Adrenal gland (tissue), 5 donors: ENCODE data around the gene P2RX3.

Source experiments
- POLR2A ChIP-seq, 2 donors: fragments of 450-650 bp; IDR thresholded peaks; one replicate each; pipeline ENCODE4 v1.6.1; 2017; ENCODE audit warnings: antibody characterized with exemption in 2 of 2, mild to moderate bottlenecking in 2 of 2, moderate library complexity in 1 of 2
- TF ChIP-seq, protein P1 (sequence below), 6 experiments: fragments of 450-650 bp in 4 of 6; fragments of 200-600 bp in 2 of 6; sonication (generic) in 1 of 6; IDR thresholded peaks; 1 replicate in 5 of 6; 2 replicates in 1 of 6; pipeline versions ENCODE4 v1.5.1 to v1.8.0; 2016 to 2021; ENCODE audit warnings: antibody characterized with exemption in 6 of 6, mild to moderate bottlenecking in 2 of 6, moderate library complexity in 1 of 6
- donor health status: DM: no; HTN: no; CAD: no.

DNA sequence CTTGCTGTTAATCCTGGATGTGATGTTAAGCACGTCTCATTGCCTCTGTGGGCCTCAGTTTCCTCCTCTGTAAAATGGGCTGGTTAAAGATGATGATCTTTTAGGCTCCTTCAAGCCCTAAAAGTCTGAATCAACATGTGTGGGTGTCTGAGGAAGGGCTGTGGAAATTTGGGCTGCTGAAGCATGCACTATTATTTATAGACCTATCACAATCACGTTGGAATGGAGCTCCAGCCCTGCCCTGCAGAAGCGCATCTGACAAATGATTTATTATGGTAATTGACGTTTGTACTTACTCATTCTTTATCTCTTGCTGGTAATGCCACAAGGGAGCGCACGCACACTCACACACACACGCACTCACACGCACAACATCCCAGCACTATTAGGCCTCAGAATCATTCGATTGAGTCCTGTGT, 20.4 kb downstream of the P2RX3 start:
- TF ChIP-seq, protein P1, sequence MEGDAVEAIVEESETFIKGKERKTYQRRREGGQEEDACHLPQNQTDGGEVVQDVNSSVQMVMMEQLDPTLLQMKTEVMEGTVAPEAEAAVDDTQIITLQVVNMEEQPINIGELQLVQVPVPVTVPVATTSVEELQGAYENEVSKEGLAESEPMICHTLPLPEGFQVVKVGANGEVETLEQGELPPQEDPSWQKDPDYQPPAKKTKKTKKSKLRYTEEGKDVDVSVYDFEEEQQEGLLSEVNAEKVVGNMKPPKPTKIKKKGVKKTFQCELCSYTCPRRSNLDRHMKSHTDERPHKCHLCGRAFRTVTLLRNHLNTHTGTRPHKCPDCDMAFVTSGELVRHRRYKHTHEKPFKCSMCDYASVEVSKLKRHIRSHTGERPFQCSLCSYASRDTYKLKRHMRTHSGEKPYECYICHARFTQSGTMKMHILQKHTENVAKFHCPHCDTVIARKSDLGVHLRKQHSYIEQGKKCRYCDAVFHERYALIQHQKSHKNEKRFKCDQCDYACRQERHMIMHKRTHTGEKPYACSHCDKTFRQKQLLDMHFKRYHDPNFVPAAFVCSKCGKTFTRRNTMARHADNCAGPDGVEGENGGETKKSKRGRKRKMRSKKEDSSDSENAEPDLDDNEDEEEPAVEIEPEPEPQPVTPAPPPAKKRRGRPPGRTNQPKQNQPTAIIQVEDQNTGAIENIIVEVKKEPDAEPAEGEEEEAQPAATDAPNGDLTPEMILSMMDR (IDR thresholded peaks at IDR 0.05), result no peak
- TF ChIP-seq POLR2A (IDR thresholded peaks at IDR 0.05), result no peak
